CD4-positive, alpha-beta T cell treated with Interleukin-17A for 4 hours (primary cell): ENCODE results near the gene GLOD4.
A peak's percentile ranks its signal among the peaks of the same experiment; 100 is the strongest.
"Not testable (repeated sequence)": the region's sequence is repeated elsewhere in the genome, so short reads cannot be mapped to it uniquely, and the experiment has no call there.

Experiments used
- DNase-seq: peaks from one replicate; pipeline ENCODE4 v3.0.0-alpha.2; 2020; ENCODE audit warnings: mixed read lengths

Gene GLOD4

DNA sequence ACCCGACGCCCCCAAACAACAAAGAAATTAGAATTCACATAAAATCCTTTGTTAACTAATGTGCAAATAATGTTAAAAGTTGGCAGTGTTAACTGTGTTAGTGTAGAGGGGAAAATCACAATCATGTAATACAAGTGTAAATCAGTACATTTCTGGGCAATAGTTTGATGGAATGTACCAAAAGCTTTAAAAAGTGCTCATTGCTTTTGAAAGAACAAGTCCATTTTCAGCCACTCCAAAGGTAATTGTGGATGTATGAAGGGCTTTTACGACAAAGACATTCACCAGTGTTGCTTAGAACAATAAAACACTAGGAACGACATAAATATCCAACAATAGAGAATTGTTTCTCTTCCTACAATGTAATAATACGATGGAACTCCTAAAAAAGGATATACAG, 9.1 kb downstream of the GLOD4 start:
- no peak for DNase-seq

DNA sequence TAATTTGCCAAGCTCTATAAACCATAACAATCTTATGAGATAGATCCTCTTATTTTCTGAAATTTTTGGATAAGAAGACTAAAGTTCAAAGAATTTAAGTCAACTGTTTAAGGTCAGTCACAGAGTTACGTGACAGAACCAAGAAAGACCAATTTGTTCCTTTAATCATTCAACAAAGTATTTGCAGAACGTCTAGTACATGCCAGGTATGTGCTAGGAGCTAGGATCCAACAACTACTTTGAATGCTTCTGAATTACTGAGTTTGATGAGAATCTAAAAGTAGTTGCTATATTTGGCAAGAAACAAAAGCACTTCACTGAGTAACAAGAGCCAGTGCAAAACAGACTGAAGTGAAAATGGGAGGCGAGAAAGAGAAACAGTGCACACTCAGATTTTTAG, 15.0 kb downstream of the GLOD4 start:
- no peak for DNase-seq

DNA sequence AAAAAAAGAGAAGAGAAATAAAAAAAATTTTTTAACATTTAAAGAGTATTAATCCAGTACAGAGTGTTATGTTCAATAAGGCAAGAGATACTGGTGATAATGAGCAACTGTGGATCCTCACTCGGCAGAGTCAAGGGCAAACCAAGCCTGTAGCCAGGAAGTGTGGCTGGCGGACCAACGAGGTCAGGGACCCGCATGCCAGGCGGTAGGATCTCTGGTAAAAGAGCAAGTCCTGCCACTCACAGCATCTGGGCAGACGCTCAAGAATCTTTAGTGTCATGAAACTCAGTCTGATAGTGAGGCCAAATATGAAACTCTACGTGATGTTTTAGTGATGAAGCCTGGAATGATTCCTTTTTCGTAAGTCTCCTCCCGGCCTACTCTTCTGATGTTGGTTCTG, 21.7 kb downstream of the GLOD4 start:
- no peak for DNase-seq

DNA sequence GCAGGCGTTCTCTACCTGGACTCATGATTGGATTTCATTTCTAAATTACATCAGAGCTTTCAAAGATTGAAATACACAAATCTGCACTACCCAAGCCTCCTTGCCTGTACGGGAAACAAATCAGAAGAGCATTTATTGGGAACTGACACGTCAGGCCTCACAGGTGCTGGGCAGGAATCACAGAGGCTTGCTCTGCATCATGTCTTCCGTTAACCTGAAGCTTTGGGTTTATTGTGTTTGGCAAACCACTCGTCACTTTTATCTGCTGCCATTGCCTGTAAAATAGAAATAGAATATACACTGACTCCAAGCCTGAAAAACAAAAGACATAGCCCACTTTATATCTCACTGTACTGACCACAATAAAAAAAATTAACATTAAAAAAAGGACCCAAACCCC, 22.1 kb downstream of the GLOD4 start:
- DNase-seq: no peak

DNA sequence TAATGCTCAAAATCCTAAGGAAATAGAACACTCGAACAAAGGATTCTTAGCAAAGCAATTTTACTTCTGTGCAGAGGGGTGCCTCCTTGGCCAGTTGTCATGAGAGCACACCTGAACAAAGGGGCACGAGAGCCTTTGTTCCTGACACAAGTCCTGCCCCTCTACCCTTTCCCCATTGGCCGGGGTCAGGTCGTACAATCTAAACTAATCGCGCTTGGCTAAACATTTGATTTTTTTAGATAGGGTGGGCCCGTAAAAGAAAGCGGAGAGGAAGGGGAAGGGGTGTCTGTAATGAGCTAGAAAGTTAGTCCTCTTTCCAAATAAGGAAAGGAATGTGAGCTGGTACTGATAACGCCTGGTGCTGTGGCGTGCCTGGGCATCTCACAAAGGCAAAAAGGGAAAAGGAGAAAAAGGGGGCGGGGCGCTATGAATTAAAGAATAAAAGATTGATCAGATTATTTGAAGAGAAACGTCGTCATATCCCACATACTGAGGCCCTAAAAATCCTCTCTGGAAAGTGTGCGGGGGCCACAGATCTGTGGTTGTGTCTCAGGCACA, 26.0 kb downstream of the GLOD4 start:
- DNase-seq: not testable (repeated sequence)

DNA sequence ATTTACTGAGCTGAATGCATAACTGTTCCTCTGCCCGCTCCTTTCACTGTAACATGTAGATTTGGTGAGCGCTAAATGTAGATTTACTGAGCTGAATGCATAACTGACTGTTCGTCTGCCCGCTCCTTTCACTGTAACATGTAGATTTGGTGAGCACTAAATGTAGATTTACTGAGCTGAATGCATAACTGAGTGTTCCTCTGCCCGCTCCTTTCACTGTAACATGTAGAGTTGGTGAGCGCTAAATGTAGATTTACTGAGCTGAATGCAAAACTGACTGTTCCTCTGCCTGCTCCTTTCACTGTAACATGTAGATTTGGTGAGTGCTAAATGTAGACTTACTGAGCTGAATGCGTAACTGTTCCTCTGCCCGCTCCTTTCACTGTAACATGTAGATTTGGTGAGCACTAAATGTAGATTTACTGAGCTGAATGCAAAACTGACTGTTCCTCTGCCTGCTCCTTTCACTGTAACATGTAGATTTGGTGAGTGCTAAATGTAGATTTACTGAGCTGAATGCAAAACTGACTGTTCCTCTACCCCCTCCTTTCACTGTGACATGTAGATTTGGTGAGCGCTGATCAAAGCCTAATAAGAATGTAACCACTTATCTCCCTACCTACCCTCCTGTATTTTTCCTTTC, 26.6 kb downstream of the GLOD4 start:
- not testable (repeated sequence) for DNase-seq

DNA sequence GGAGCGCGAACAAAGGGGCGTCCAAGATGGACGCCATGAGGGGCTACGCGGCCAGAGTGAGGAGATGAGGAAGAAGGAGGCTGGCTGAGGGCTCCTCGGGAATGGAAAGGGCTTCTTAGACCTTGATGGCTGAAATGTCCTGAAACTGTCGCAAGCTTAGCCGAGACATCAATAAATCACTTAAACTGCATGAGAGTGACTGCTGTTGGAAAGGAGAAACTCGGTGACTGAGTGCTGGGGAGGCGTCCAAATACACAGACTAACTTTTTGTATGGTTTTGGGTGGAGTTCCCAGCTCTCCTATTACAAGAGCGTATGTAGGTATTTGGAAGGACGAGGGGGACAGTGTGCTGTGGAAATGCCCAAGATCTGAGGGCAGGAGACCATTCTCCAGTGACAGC, 28.7 kb downstream of the GLOD4 start:
- no peak for DNase-seq

DNA sequence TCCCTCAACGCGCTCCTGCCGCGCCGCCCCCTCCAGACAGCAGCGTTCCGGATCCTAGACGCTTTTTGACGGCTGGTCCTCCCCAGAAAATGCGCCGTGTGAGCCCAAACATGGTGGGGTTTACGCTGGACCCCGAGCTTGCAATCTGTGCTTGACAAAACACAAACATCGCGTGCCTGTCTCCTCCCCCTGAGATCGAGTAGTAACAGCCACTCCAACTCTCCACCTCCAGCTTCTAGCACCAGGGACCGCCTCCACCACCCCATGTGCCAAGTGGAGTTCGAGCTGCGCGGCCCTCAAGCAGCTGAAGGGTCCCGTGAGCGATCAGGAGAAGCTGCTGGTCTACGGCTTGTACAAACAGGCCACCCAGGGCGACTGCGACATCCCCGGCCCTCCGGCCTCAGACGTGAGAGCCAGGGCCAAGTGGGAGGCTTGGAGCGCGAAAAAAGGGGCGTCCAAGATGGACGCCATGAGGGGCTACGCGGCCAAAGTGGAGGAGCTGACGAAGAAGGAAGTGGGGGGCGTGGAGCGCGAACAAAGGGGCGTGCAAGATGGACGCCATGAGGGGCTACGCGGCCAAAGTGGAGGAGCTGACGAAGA, 29.4 kb downstream of the GLOD4 start:
- no peak for DNase-seq

DNA sequence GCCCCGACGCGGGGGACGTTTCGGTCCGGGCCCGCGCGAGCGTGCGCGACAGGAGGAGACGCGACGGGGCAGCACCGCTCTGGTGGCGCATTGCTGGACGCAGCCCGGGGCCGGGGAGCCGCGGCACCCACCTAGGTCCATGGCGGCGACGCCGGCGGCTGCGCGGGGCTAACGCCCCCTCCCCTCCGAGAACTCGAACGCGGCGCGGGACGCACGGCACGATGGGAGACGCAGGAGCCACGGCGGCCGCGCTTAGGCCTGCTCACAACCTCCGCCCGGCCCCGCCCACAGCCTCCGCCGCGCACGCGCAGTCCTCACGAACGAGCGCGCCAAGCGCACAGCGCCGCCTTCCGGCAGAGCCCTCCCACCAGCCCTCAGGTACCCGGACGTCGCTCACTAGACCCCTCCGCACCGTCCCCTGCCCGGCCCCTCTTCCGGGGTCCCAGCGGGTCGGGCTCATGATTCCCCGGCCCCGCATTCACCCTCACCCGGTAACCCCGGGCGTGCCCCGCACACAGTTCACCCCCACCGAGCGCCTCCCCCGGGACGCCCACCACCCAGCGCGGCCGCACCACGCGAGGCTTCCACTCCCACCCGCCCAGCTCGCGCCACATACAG, 30.0 kb downstream of the GLOD4 start, which contains the start of gene GEMIN4:
Gene GEMIN4 (minus strand): TSS at position 263 of the 618 bp plus-strand sequence. CDS start 122 bp downstream, at position 141.
- DNase-seq: peak; percentile 99

DNA sequence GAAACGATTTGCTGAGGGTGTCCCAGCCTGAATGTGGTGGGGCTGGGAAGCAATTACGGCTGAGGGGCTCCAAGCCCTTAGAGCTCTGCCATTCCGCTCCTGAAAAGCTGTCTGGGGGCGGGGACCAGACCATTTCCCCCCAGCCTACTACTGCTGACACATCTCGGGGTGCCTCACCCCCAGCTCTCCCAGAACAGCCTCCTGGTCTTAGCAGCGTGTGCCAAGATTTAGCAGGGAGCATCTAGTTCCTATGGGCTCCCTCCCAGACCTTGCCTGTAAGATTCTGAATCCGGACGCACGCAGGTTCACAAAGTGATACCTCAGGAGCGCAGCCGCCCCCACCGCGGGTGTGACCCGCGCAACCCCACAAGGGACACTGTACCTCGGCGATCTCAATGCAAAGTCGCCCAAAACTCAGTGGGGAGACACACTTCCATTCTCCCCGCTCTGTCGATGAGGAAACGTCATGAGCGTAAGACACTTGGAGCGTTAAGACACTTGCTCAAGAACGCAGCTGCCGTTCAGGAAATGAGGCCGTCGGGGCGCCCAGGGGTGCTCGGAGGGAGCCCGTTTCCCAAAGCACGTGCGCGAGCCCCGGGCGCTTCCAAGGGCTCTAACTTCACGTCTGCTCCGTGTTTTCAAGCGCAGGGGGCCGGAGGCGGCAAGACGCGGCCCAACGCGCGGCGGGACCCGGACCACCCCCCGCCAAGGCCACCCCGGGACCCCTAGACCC, 30.6 kb downstream of the GLOD4 start:
- DNase-seq: peak; percentile 65

DNA sequence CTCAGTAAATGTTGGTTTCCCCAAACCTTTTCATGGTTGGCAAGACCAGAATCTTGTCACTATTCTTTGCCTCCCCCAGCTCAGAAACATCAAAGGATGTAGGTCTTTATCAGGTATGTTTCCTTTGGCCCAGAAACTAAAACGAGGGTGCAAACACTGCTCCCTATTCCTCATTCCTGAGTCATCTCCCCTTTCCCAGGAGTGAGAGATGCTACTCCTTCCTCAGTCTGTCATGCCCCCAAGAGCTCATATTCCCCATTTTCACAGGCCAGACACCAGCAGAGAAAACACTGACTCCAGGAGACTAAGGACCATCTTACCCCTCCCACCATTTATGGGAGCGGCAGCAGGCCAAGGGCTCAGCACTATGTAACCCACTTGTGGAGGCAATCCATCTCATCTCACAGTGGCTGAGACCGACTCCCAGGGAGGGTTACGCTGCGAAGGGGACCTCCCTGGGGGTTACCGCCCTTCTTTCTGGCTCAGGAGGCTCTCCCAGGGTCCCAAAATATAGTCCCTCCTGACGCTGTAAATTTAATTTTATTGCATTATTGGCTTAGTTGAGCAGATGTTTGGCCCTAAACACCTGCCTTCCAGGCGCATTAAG, 31.5 kb downstream of the GLOD4 start:
- DNase-seq: no peak

DNA sequence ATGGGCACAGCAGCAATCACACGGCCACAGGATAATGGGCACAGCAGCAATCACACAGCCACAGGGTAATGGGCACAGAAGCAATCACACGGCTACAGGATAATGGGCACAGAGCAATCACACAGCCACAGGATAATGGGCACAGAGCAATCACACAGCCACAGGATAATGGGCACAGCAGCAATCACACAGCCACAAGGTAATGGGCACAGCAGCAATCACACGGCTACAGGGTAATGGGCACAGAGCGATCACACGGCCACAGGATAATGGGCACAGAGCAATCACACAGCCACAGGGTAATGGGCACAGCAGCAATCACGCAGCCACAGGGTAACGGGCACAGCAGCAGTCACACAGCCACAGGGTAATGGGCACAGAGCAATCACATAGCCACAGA, 32.7 kb downstream of the GLOD4 start:
- DNase-seq: not testable (repeated sequence)

DNA sequence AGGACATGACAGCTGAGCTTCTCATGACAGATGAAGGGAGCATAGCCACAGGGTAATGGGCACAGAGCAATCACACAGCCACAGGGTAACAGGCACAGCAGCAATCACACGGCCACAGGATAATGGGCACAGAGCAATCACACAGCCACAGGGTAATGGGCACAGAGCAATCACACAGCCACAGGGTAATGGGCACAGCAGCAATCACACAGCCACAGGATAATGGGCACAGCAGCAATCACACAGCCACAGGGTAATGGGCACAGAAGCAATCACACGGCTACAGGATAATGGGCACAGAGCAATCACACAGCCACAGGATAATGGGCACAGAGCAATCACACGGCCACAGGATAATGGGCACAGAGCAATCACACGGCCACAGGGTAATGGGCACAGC, 33.5 kb downstream of the GLOD4 start:
- not testable (repeated sequence) for DNase-seq

DNA sequence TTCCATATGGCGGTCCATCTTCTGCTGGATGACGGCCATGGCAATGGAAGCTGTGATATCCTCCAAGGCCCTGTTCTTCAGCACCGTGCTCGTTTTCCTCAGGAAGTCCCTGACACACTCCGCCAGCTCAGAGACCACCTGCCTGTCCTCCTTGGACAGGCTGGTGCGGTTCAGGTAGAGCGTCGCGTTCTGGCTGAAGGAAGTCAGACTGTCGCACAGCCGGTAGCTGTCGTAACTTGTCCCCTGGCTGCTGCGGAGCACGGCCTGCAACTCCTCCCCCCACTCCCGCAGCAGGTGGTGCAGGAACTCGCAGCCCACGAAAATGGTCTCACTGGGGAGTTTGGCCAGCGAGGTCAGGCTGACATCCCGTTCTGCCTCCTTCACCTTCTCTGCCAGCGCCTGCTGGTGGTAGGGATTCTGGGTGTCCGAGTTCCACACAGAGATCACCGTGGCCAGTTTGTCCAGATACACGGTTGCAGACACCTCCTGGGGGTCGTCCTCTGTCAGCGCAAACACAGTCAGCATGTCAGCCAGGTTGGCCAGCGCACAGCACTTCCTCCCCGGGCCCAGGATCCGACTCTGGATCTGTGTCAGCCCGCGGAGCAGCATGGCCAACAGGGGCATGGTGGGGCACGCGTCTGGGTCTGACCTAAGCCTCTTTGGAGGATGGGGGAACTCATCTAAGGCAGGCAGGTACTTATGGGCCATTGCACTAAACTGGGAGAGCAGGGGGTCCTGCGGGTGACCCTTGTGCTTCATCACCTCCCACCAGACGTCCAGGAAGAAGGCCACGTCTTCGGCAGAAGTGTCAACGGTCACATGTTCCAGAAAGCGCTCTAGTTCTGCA, 35.1 kb downstream of the GLOD4 start:
- no peak for DNase-seq

DNA sequence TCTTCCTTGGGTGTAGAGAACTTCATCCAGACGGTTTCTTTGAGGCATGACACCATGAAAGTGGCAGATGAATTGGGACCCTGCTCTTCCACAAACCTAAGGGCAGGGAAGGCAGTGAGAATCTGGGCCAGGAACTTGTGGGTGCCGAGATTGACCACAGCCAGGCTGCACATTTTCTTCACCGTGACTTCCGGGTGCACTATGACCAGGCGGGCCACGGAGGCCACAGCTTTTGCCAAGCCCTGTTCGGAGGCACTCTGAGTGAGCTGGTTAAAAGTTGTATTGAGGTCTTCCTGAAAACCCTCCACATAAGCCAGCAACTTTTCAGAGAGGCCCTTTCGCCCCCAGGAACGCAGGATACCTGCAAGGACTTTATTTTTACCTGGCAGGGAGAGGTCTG, 35.9 kb downstream of the GLOD4 start:
- no peak for DNase-seq

DNA sequence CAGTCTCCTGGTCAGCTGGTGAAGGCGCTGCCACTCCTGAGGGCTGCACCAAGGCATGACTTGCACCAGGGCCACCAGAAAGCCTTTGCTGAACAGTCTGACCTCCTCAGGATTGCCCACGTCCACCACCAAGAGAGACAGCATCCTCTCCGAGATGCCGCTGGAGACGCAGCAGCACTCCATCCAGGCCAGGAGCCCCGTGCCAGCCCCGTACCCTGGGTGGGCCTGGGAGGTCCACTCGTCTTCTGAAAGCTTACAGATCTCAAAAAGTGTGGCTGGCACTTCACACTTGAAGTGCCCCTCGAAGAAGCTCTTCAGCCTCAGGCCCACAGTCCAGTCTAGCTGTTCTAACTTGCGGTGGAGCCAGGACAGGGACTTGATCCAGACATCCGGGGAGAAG, 36.7 kb downstream of the GLOD4 start:
- DNase-seq: no peak

DNA sequence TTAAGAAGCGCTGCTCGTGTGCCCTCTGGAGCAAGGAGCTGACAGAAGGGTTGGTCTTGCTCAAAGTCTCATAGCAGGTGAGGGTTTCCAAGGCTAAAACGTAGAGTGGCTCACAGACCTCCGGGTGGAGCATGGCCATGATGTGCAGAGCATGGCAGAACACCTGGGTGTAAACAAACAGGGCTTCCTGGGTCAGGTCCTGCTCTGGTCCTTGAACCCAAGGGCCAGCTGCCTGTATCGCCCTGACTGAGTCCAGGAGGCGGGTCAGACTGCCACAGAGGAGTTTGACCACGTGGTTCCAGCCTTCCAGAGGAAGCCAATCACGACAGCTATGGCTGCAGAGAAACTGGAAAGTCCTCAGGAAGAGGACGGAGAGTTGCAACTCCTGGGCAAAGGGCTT, 37.1 kb downstream of the GLOD4 start:
- no peak for DNase-seq

DNA sequence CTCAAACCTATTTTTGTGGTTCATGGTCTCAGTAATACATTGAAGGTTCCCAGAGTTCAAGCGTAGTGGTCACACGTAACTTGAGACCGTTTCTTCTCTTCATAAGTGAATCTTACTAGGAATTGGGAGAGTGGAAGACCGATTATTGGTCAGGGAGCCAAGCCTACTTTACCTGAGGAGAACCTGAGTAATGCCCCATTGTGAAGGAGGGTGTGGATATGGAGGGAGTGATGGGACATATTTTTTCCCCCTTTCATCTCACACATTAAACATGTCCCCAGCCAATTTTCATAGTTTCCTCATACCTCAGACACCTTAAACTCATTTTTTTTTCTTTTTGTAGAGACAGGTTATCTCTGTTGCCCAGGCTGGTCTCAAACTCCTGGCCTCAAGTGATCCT, 38.9 kb downstream of the GLOD4 start:
- no peak for DNase-seq

DNA sequence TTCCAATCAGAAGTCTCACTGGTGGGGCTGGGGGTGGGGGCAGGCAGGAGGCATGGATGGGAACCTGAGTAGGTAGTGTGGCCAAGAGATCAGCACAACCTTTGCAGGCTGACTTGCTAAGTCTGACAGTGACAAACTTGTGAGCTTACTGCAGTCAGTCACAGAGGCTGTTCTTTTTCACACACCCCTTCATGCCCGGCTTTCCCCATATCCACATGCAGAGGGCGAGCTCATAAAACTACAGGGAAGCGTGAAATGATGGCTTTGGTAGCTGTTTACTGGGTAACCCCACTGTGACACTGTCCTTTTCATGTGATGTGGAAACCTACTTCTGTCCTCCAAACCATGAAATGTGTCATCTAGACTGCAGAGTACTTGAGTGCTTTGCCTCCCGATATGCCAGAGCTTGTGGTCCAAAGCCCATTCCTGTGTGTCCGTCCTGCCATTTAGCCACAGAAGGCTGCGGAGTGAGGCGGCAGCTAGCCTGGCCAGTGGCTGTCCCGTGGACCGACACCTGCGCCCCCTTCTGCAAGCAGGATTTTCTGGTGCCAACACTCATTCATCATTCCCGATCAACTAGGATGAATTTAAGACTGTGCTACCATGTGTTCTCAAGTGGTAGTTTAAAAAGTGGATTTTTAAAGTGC, 39.8 kb downstream of the GLOD4 start:
- no peak for DNase-seq

DNA sequence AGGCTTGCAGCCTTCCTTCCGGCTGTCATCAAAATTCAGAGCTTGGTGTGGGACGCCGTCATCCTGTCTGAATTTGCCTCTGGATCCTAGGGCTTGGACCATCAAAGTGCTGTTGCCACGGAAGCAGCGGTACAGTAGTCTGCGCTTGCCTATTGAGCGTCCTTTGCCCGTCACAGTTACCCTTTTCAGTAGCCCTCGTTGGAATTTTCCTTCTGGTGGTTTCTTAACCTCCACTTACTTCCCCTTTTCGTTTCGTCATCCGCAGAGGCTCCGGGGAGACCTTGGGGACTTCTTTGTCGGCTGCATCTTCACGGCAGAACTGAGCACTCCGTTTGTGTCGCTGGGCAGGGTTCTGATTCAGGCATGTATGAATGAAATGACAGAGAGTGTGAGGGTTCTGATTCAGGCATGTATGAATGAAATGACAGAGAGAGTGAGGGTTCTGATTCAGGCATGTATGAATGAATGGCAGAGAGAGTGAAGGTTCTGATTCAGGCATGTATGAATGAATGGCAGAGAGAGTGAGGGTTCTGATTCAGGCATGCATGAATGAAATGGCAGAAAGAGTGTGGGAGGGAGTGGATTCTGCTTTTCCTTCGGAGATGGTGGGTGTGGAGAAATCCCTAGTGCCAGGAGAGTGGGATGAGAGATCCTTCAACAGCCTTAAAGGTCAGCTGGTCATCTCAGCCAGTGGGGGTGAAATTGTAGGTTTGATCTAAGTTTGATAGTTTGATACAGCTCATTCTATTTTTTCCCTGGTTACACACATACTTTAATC, 41.7 kb downstream of the GLOD4 start:
- peak; percentile 18 for DNase-seq
